Measurements from ENCODE around the gene RBM45.

GRCh38 chr2:178163911-178164310 is 51.7 kb downstream of the RBM45 start:
- TF ChIP-seq CTCF (IDR thresholded peaks at IDR 0.05; ENCODE audit: insufficient read depth, low read depth, low read length) = no peak
- no peak for TF ChIP-seq EZH2 (IDR thresholded peaks at IDR 0.05; ENCODE audit: insufficient read depth, low read length)
